ENCODE measurements around the gene UBR2. TPM values are rescaled to one million over a fixed set of nuclear protein-coding genes. Genes with fewer than 3 reads are reported as not detected.

Gene UBR2
- total and polyA plus RNA-seq, 2 of the 13 experiments (the other 11 are each of a cell fraction or from before 2014, with no cell fraction given): 17.6 to 29.3 TPM

- TF ChIP-seq KMT2A (CRISPR knock-in tag; IDR thresholded peaks at IDR 0.05) (no peak), KLF6 (CRISPR knock-in tag; IDR thresholded peaks at IDR 0.05) (no peak), TEAD2 (CRISPR knock-in tag; IDR thresholded peaks at IDR 0.05) (no peak), MAX (IDR thresholded peaks at IDR 0.05) (no peak), ATF2 (CRISPR knock-in tag; IDR thresholded peaks at IDR 0.05) (0 out of 2 replicates have a peak, but pooled peaks have one; percentile 39), ZNF879 (CRISPR knock-in tag; IDR thresholded peaks at IDR 0.05) (no peak), ARHGAP35 (CRISPR knock-in tag; IDR thresholded peaks at IDR 0.05; ENCODE audit: borderline replicate concordance) (no peak), ATF3 (CRISPR knock-in tag; IDR thresholded peaks at IDR 0.05) (no peak), PCBP1 (IDR thresholded peaks at IDR 0.05; ENCODE audit: borderline replicate concordance, low read depth, low read length) (no peak), RXRA (CRISPR knock-in tag; IDR thresholded peaks at IDR 0.05) (peak; percentile 78; the same call in 1 of the 2 replicates), ZNF563 (CRISPR knock-in tag; IDR thresholded peaks at IDR 0.05) (no peak), ZNF768 (CRISPR knock-in tag; IDR thresholded peaks at IDR 0.05) (no peak), ISL2 (CRISPR knock-in tag; IDR thresholded peaks at IDR 0.05) (peak; percentile 40; the same call in 1 of the 2 replicates), CSRNP2 (CRISPR knock-in tag; conservative IDR thresholded peaks at IDR 0.05; ENCODE audit: low read depth) (no peak), NFE2L2 (IDR thresholded peaks at IDR 0.05; ENCODE audit: low read length) (no peak; the same call in 1 of the 2 replicates), NAIF1 (CRISPR knock-in tag; IDR thresholded peaks at IDR 0.05; ENCODE audit: borderline replicate concordance) (no peak), HES4 (CRISPR knock-in tag; IDR thresholded peaks at IDR 0.05; ENCODE audit: borderline replicate concordance) (no peak), TCF7 (IDR thresholded peaks at IDR 0.05; ENCODE audit: low read depth) (no peak), ZNF160 (CRISPR knock-in tag; IDR thresholded peaks at IDR 0.05) (no peak), ZNF446 (CRISPR knock-in tag; IDR thresholded peaks at IDR 0.05) (no peak), ATF5 (CRISPR knock-in tag; IDR thresholded peaks at IDR 0.05; ENCODE audit: low read depth) (no peak), AFF4 (CRISPR knock-in tag; IDR thresholded peaks at IDR 0.05) (no peak), ZNF501 (CRISPR knock-in tag; IDR thresholded peaks at IDR 0.05) (no peak), NBN (conservative IDR thresholded peaks at IDR 0.05) (no peak)
These were observed 162.8 kb downstream of the UBR2 start (continued) for GRCh38 chr6:42726485-42727086.
